Gastrocnemius medialis (tissue), 4 donors: Measurements from ENCODE around the gene RELCH. TPM values are rescaled to one million over a fixed set of nuclear protein-coding genes. Genes with fewer than 3 reads are reported as not detected.

Experiments
- ATAC-seq, 2 donors: fragments of 150-250 bp; one replicate each; pipeline ENCODE4 v1.9.1; 2016
- DNase-seq, 2 donors: peaks; one replicate each; pipeline ENCODE4 v3.0.0-alpha.2; 2019
- H3K27ac ChIP-seq, 4 donors: fragments of 200-600 bp; sonication (generic); 1 replicate in 1 of 4; 2 replicates in 3 of 4; pipeline ENCODE4 v1.5.1; 2016 to 2018; ENCODE audit warnings: mild to moderate bottlenecking in 2 of 4, moderate library complexity in 1 of 4
- H3K27me3 ChIP-seq, 3 donors: fragments of 200-600 bp; sonication (generic) in 2 of 3; 1 replicate in 1 of 3; 2 replicates in 2 of 3; pipeline versions ENCODE4 v1.5.1 to v1.6.0; 2016 to 2019; ENCODE audit warnings: mild to moderate bottlenecking in 1 of 3, moderate library complexity in 1 of 3
- H3K36me3 ChIP-seq, 2 donors: fragments of 200-600 bp; sonication (generic) in 1 of 2; one replicate each; pipeline ENCODE4 v1.5.1; 2017 to 2018
- H3K4me1 ChIP-seq, 2 donors: fragments of 200-600 bp; sonication (generic) in 1 of 2; one replicate each; pipeline ENCODE4 v1.5.1; 2016 to 2017; ENCODE audit warnings: mild to moderate bottlenecking in 2 of 2
- H3K4me3 ChIP-seq, 4 donors: fragments of 200-600 bp; sonication (generic) in 3 of 4; 1 replicate in 1 of 4; 2 replicates in 3 of 4; pipeline ENCODE4 v1.5.1; 2016 to 2019; ENCODE audit warnings: mild to moderate bottlenecking in 2 of 4
- H3K9me3 ChIP-seq, 3 donors: fragments of 200-600 bp; sonication (generic) in 2 of 3; 1 replicate in 1 of 3; 2 replicates in 2 of 3; pipeline ENCODE4 v1.5.1; 2016 to 2019
- POLR2A ChIP-seq, 2 donors: fragments of 450-650 bp; IDR thresholded peaks; one replicate each; pipeline ENCODE4 v1.6.1; 2017; ENCODE audit warnings: antibody characterized with exemption in 2 of 2, mild to moderate bottlenecking in 2 of 2, moderate library complexity in 2 of 2
- in situ Hi-C, 4 donors: fragments of 200-750 bp; cut with MboI; loops; one replicate each; pipeline versions ENCODE4 v1.15.0 to v1.8.0; 2017; ENCODE audit warnings: low sequenced_read_pairs in 4 of 4
- intact Hi-C: fragments of 100-400 bp; cut with DNase I; formaldehyde crosslinking; loops from one replicate; pipeline ENCODE4 v1.15.1; 2023; ENCODE audit warnings: low total_unique reads
- total RNA-seq, 4 donors: library from RNA; depleted of rRNA; stranded (reverse); fragments of >200 nt; gene quantifications; one replicate each; pipeline versions ENCODE4 v1.1.0 to v1.2.3, GENCODE V29; 2016
- TF ChIP-seq, protein P1 (sequence below), 5 experiments: fragments of 450-650 bp in 3 of 5; fragments of 200-600 bp in 2 of 5; sonication (generic) in 2 of 5; IDR thresholded peaks in 4 of 5; conservative IDR thresholded peaks in 1 of 5; 1 replicate in 4 of 5; 2 replicates in 1 of 5; pipeline ENCODE4 v1.5.1; 2016 to 2019; ENCODE audit warnings: antibody characterized with exemption in 5 of 5, mild to moderate bottlenecking in 3 of 5, moderate library complexity in 3 of 5

Gene RELCH, protein sequence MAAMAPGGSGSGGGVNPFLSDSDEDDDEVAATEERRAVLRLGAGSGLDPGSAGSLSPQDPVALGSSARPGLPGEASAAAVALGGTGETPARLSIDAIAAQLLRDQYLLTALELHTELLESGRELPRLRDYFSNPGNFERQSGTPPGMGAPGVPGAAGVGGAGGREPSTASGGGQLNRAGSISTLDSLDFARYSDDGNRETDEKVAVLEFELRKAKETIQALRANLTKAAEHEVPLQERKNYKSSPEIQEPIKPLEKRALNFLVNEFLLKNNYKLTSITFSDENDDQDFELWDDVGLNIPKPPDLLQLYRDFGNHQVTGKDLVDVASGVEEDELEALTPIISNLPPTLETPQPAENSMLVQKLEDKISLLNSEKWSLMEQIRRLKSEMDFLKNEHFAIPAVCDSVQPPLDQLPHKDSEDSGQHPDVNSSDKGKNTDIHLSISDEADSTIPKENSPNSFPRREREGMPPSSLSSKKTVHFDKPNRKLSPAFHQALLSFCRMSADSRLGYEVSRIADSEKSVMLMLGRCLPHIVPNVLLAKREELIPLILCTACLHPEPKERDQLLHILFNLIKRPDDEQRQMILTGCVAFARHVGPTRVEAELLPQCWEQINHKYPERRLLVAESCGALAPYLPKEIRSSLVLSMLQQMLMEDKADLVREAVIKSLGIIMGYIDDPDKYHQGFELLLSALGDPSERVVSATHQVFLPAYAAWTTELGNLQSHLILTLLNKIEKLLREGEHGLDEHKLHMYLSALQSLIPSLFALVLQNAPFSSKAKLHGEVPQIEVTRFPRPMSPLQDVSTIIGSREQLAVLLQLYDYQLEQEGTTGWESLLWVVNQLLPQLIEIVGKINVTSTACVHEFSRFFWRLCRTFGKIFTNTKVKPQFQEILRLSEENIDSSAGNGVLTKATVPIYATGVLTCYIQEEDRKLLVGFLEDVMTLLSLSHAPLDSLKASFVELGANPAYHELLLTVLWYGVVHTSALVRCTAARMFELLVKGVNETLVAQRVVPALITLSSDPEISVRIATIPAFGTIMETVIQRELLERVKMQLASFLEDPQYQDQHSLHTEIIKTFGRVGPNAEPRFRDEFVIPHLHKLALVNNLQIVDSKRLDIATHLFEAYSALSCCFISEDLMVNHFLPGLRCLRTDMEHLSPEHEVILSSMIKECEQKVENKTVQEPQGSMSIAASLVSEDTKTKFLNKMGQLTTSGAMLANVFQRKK
- 10 to 100 TPM in 3 of 4 donors, 1 to 10 TPM in 1; 8.4 to 16.8 (median 12.6) TPM for total RNA-seq

- Histone ChIP-seq H3K36me3 (no peaks in the 10 kb centered on the region), H3K4me3 (peak within 1 kb of the TSS; percentile 94 to 99 (median 97)), H3K9me3 (no peaks in the 10 kb centered on the region), H3K27ac (peak within 1 kb of the TSS; percentile 84 to 90 (median 87)), H3K27me3 (no peaks in the 10 kb centered on the region), H3K4me1 (peaks cover 26 to 36% of the 10 kb centered on the region in 2 donors)
- peak; percentile 58 to 82 for TF ChIP-seq POLR2A (IDR thresholded peaks at IDR 0.05)
- TF ChIP-seq, protein P1, sequence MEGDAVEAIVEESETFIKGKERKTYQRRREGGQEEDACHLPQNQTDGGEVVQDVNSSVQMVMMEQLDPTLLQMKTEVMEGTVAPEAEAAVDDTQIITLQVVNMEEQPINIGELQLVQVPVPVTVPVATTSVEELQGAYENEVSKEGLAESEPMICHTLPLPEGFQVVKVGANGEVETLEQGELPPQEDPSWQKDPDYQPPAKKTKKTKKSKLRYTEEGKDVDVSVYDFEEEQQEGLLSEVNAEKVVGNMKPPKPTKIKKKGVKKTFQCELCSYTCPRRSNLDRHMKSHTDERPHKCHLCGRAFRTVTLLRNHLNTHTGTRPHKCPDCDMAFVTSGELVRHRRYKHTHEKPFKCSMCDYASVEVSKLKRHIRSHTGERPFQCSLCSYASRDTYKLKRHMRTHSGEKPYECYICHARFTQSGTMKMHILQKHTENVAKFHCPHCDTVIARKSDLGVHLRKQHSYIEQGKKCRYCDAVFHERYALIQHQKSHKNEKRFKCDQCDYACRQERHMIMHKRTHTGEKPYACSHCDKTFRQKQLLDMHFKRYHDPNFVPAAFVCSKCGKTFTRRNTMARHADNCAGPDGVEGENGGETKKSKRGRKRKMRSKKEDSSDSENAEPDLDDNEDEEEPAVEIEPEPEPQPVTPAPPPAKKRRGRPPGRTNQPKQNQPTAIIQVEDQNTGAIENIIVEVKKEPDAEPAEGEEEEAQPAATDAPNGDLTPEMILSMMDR (IDR thresholded peaks at IDR 0.05 in 4 of 5, conservative IDR thresholded peaks at IDR 0.05 in 1 of 5) = peak in 1 of 5 experiments; percentile 8
- peak; percentile 96 to 98 for DNase-seq
- in situ Hi-C loops = loop anchor here in 3 of 4 donors (10.0 to 25.0 kb wide), 5 partner anchors 68 to 800 kb away; partner anchors contain the start of gene PHLPP1 (in 1 of the 3)
- intact Hi-C loops = loop anchor here (2.0 to 5.0 kb wide), 4 partner anchors 64 to 1180 kb away; partner anchors contain the start of genes KDSR and ZCCHC2
- ATAC-seq = peak; percentile 97 to 98
Measured at GRCh38 chr18:62186774-62187542, at the start of gene RELCH, which contains the start of gene PIGN. TSS of gene RELCH (plus strand) at chr18:62187255. CDS start at chr18:62187506, 251 bp downstream. TSS of gene PIGN (minus strand) at chr18:62187056. CDS start at chr18:62161353, 25,703 bp downstream.

DNA sequence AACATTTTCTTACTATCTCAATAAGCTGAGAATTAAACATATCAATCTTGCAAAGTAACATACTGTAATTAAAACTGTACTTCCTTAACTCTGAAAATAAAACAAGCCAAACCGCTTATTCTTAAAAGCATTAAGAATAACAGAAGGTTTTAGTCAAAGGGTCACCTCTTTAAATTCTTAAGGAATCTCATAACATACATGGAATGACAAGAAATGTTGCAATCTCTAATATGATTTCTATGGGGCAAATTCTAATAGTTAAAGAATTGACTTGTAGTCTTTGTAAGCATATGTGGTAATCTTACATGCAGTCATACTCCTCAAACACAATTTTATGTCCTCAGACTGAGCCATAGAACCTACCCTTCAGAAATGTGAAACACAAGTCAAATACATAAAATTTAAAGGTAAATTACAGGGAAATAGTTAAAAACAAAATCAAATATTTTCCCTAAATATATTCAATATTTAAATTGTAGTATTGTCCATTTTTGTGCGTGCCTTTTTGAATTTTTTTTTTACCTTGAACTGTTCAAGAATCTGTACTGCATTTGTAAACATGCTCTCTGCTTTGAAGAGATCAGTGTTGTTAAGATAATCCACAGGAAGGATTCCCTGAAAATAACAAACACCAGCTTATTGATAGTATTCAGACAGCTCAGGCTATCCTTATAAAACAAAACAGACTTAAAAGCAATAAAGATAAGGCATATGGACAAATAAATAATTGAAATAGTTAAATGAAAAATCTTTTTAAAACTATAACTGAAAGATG lies 48.4 kb upstream of the RELCH start:
- H3K36me3 ChIP-seq = peaks cover 0 to 24% of the 10 kb centered on the region in 2 donors
- no peaks in the 10 kb centered on the region for H3K9me3 ChIP-seq
- H3K4me1 ChIP-seq = no peaks in the 10 kb centered on the region
- no peak for DNase-seq
- no peak overlapping the region for H3K27ac ChIP-seq
- in situ Hi-C loops = loop anchor here in 3 of 4 donors (10.0 to 25.0 kb wide), 4 partner anchors 226 to 1051 kb away; no protein-coding TSS in a partner anchor
- intact Hi-C loops = no loop called here
- H3K4me3 ChIP-seq = no peak overlapping the region
- TF ChIP-seq, protein P1 (IDR thresholded peaks at IDR 0.05 in 4 of 5, conservative IDR thresholded peaks at IDR 0.05 in 1 of 5) = no peak
- no peak for TF ChIP-seq POLR2A (IDR thresholded peaks at IDR 0.05)
- no peaks in the 10 kb centered on the region for H3K27me3 ChIP-seq
- no peak for ATAC-seq

DNA sequence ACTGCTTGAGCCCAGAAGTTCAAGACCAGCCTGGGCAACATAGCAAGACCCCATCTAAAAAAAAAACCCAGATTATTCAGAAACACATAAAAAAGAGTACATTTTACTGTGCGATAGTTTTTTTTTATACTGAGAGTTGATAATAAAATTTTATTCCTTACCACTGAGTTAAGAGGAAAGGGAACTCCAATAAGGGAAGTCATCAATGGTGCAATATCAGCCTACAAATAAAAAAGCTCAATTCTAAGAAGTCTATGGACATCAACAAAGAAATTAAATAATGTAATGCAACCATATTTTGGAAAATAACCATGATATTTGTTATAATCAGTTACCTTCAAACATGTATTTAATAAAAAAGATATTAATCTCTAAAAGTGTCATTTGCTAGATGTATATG lies 46.8 kb upstream of the RELCH start:
- in situ Hi-C loops (loop anchor here in 3 of 4 donors (25.0 kb wide), 3 partner anchors 228 to 1053 kb away; no protein-coding TSS in a partner anchor), intact Hi-C loops (no loop called here)
- Histone ChIP-seq H3K27ac (no peak overlapping the region), H3K9me3 (no peaks in the 10 kb centered on the region), H3K4me3 (no peak overlapping the region), H3K4me1 (no peaks in the 10 kb centered on the region), H3K27me3 (no peaks in the 10 kb centered on the region), H3K36me3 (peaks cover 0 to 27% of the 10 kb centered on the region in 2 donors)
- ATAC-seq (no peak), DNase-seq (no peak)
- no peak for TF ChIP-seq POLR2A (IDR thresholded peaks at IDR 0.05)
- TF ChIP-seq, protein P1 (IDR thresholded peaks at IDR 0.05 in 4 of 5, conservative IDR thresholded peaks at IDR 0.05 in 1 of 5) = no peak
